SK-N-SH (cell line): ENCODE results near the gene GNAZ. TPM values are rescaled to one million over a fixed set of nuclear protein-coding genes. Genes with fewer than 3 reads are reported as not detected.

ENCODE experiments used
- CTCF ChIA-PET: fragments of 300-600, 350-600 bp; formaldehyde crosslinking; extraction: SDS; loops from one replicate; lab custom pipeline; 2021; lab: Yijun Ruan, JAX
- POLR2A ChIA-PET: fragments of 350-600 bp; sonication (Branson Sonifier 250); formaldehyde crosslinking; extraction: SDS; loops from one replicate; lab custom pipeline; 2020; ENCODE audit warnings: antibody characterized with exemption, inconsistent platforms; lab: Yijun Ruan, JAX
- DNase-seq: peaks from one replicate; pipeline ENCODE4 v3.0.0; 2012
- H2AFZ ChIP-seq: fragments of 200-600 bp; sonication (generic); 2 replicates; pipeline ENCODE4 v1.8.1; 2016; ENCODE audit warnings: antibody characterized with exemption, mild to moderate bottlenecking, low read depth
- H3F3A ChIP-seq: fragments of 200-600 bp; sonication (generic); replicated peaks from 2 replicates; pipeline ENCODE3; 2016; ENCODE audit warnings: antibody characterized with exemption, mild to moderate bottlenecking; ENCODE audit not compliant: insufficient read depth
- H3K27ac ChIP-seq, 2 experiments: fragments of 200-500 bp in 1 of 2; fragments of 200-600 bp in 1 of 2; sonication (Bioruptor generic) in 1 of 2; sonication (generic), shearing (Covaris generic) in 1 of 2; 2 replicates each; pipeline versions ENCODE4 v1.5.1 to v1.6.1; 2014 to 2016; ENCODE audit warnings: low read depth in 2 of 2, inconsistent platforms in 1 of 2, low read length in 1 of 2, mild to moderate bottlenecking in 1 of 2, mixed read lengths in 1 of 2
- H3K27me3 ChIP-seq: fragments of 200-600 bp; sonication (generic), shearing (Covaris generic); 2 replicates; pipeline ENCODE4 v1.6.1; 2016; ENCODE audit warnings: mixed run types; ENCODE audit not compliant: insufficient read depth
- H3K36me3 ChIP-seq, 2 experiments: fragments of 200-500 bp in 1 of 2; fragments of 200-600 bp in 1 of 2; sonication (Bioruptor generic) in 1 of 2; sonication (generic) in 1 of 2; replicated peaks in 1 of 2; 2 replicates each; pipeline versions ENCODE3 to v1.5.1; 2014 to 2016; ENCODE audit warnings: low read length in 1 of 2, mild to moderate bottlenecking in 1 of 2; ENCODE audit not compliant: insufficient read depth in 2 of 2, control insufficient read depth in 1 of 2
- H3K4me1 ChIP-seq, 2 experiments: fragments of 200-500 bp in 1 of 2; fragments of 200-600 bp in 1 of 2; sonication (Bioruptor generic) in 1 of 2; sonication (generic), shearing (Covaris generic) in 1 of 2; 2 replicates each; pipeline versions ENCODE4 v1.5.1 to v1.6.1; 2014 to 2016; ENCODE audit warnings: low read depth in 1 of 2, low read length in 1 of 2, mixed run types in 1 of 2; ENCODE audit not compliant: insufficient read depth in 2 of 2, control insufficient read depth in 1 of 2
- H3K4me2 ChIP-seq: fragments of 200-600 bp; sonication (generic), shearing (Covaris generic); 2 replicates; pipeline ENCODE4 v1.6.1; 2017; ENCODE audit warnings: mixed run types
- H3K4me3 ChIP-seq, 2 experiments: fragments of 200-500 bp in 1 of 2; fragments of 200-600 bp in 1 of 2; sonication (Bioruptor generic) in 1 of 2; sonication (generic), shearing (Covaris generic) in 1 of 2; 2 replicates each; pipeline versions ENCODE4 v1.5.1 to v1.8.1; 2014 to 2016; ENCODE audit warnings: low read depth in 2 of 2, inconsistent platforms in 1 of 2, low read length in 1 of 2, mild to moderate bottlenecking in 1 of 2, mixed read lengths in 1 of 2, moderate library complexity in 1 of 2
- H3K79me2 ChIP-seq: fragments of 200-600 bp; sonication (generic); 2 replicates; pipeline ENCODE4 v1.8.1; 2017; ENCODE audit warnings: mild to moderate bottlenecking; ENCODE audit not compliant: insufficient read depth
- H3K9ac ChIP-seq: fragments of 200-600 bp; sonication (generic); 2 replicates; pipeline ENCODE4 v1.6.1; 2017; ENCODE audit warnings: mixed run types
- H3K9me2 ChIP-seq: fragments of 200-600 bp; sonication (generic); 2 replicates; pipeline ENCODE4 v1.6.1; 2017; ENCODE audit warnings: mixed run types
- H3K9me3 ChIP-seq: fragments of 200-600 bp; sonication (generic); 2 replicates; pipeline ENCODE4 v1.6.1; 2017; ENCODE audit warnings: mixed run types, mild to moderate bottlenecking, moderate library complexity
- H4K20me1 ChIP-seq: fragments of 200-600 bp; sonication (generic); 2 replicates; pipeline ENCODE4 v1.6.1; 2017; ENCODE audit warnings: mild to moderate bottlenecking, mixed run types; ENCODE audit not compliant: insufficient read depth
- CTCF ChIP-seq: fragments of 200-600 bp; sonication (generic); IDR thresholded peaks from 2 replicates; pipeline ENCODE4 v1.6.1; 2017; ENCODE audit warnings: antibody characterized with exemption, mild to moderate bottlenecking, moderate library complexity
- ELF1 ChIP-seq: IDR thresholded peaks from 2 replicates; pipeline ENCODE4 v1.4.0; 2012
- FOXJ3 ChIP-seq: sonication (generic); formaldehyde crosslinking; IDR thresholded peaks from 2 replicates; pipeline ENCODE4 v1.5.1; 2020; ENCODE audit warnings: mild to moderate bottlenecking, missing genetic modification reagents
- FOXM1 ChIP-seq: IDR thresholded peaks from 2 replicates; pipeline ENCODE4 v1.4.0; 2012; ENCODE audit warnings: low read depth, mild to moderate bottlenecking
- GABPA ChIP-seq: IDR thresholded peaks from 2 replicates; pipeline ENCODE4 v1.4.0; 2012; ENCODE audit warnings: low read depth, mild to moderate bottlenecking
- GATA2 ChIP-seq: sonication (generic); formaldehyde crosslinking; IDR thresholded peaks from 2 replicates; pipeline ENCODE4 v1.5.0; 2020; ENCODE audit warnings: mild to moderate bottlenecking, missing genetic modification reagents
- JUND ChIP-seq: IDR thresholded peaks from 2 replicates; pipeline ENCODE4 v1.4.0; 2012
- MAX ChIP-seq: IDR thresholded peaks from 2 replicates; pipeline ENCODE4 v1.4.0; 2012; ENCODE audit warnings: low read depth
- NRF1 ChIP-seq: IDR thresholded peaks from 2 replicates; pipeline ENCODE4 v1.6.1; 2012; ENCODE audit warnings: low read depth, mild to moderate bottlenecking, low read length
- RCOR1 ChIP-seq: fragments of 150-350 bp; IDR thresholded peaks from 2 replicates; pipeline ENCODE4 v1.6.1; 2017; ENCODE audit warnings: antibody characterized with exemption, low read length
- REST ChIP-seq: IDR thresholded peaks from 2 replicates; pipeline ENCODE4 v1.6.1; 2012; ENCODE audit warnings: mild to moderate bottlenecking, low read depth, low read length, moderate library complexity
- RXRA ChIP-seq: IDR thresholded peaks from 2 replicates; pipeline ENCODE4 v1.4.0; 2012; ENCODE audit warnings: low read depth, mild to moderate bottlenecking, borderline replicate concordance
- YY1 ChIP-seq: IDR thresholded peaks from 2 replicates; pipeline ENCODE4 v1.4.0; 2012; ENCODE audit warnings: low read depth, mild to moderate bottlenecking
- WGBS: methylation state at CpG from one replicate; pipeline ENCODE4 v1.1.6; 2017; ENCODE audit warnings: low lambda C conversion rate; 5-methylcytosine and 5-hydroxymethylcytosine counted together
- polyA plus RNA-seq, 3 experiments: library from polyadenylated mRNA; depleted of rRNA; stranded (reverse); fragments of >200 nt; gene quantifications; 2 replicates each; pipeline ENCODE4 v1.2.3, GENCODE V29; 2012

GNAZ gene
- polyA plus RNA-seq, 1 of the 3 experiments (the other 2 are of a cell fraction): 6.5 TPM

GRCh38 chr22:23089010-23089409, 18.7 kb downstream of the GNAZ start:
- no peaks in the 10 kb centered on the region for H3K9me3 ChIP-seq
- peaks cover 0 to under 1% of the 10 kb centered on the region in 2 experiments; a peak in 1 of 4 replicates for H3K4me1 ChIP-seq
- H3F3A ChIP-seq: no peaks in the 10 kb centered on the region
- no peak overlapping the region for H3K4me3 ChIP-seq
- H3K27me3 ChIP-seq: no peaks in the 10 kb centered on the region
- H2AFZ ChIP-seq: no peak overlapping the region
- ChIA-PET CTCF (interaction anchor here (1.0 to 1.1 kb wide), 2 partner anchors 26 to 39 kb away, joined by 3 read pairs; no protein-coding TSS in a partner anchor), POLR2A (no interaction called here)
- H3K9me2 ChIP-seq: no peaks in the 10 kb centered on the region
- DNase-seq: no peak
- WGBS: 93% methylated on average over 3 of the region's 10 CpGs
- H3K4me2 ChIP-seq: no peak overlapping the region
- H3K79me2 ChIP-seq: no peaks in the 10 kb centered on the region
- H3K27ac ChIP-seq: no peak overlapping the region
- H4K20me1 ChIP-seq: no peaks in the 10 kb centered on the region
- TF ChIP-seq YY1 (no peak), RCOR1 (no peak), NRF1 (no peak), FOXM1 (no peak)
- H3K9ac ChIP-seq: no peak overlapping the region
- H3K36me3 ChIP-seq: no peaks in the 10 kb centered on the region

GRCh38 chr22:23089633-23090456, 19.5 kb downstream of the GNAZ start:
- TF ChIP-seq NRF1: no peak
- no peak for TF ChIP-seq JUND
- no peak for TF ChIP-seq FOXJ3 (CRISPR knock-in tag)
- no peak for TF ChIP-seq CTCF
- no peak for TF ChIP-seq GABPA
- TF ChIP-seq ELF1: no peak
- no peak for TF ChIP-seq MAX
- TF ChIP-seq RXRA: no peak
- TF ChIP-seq GATA2 (CRISPR knock-in tag): no peak
- no peak for TF ChIP-seq REST
- no peaks in the 10 kb centered on the region for H3K9me2 ChIP-seq
- WGBS: 81% methylated on average over 5 of the region's 14 CpGs
- ChIA-PET CTCF (interaction anchor here (1.1 to 1.4 kb wide), 2 partner anchors 10 to 27 kb away, joined by 3 to 4 read pairs; no protein-coding TSS in a partner anchor), POLR2A (no interaction called here)
- H3K4me2 ChIP-seq: no peak overlapping the region
- no peak overlapping the region for H3K4me3 ChIP-seq
- H3K27me3 ChIP-seq: no peaks in the 10 kb centered on the region
- no peaks in the 10 kb centered on the region for H3K79me2 ChIP-seq
- H2AFZ ChIP-seq: no peak overlapping the region
- no peaks in the 10 kb centered on the region for H4K20me1 ChIP-seq
- H3K36me3 ChIP-seq: no peaks in the 10 kb centered on the region
- DNase-seq: no peak
- no peak overlapping the region for H3K9ac ChIP-seq
- peaks cover 0 to 9% of the 10 kb centered on the region in 2 experiments; a peak in 1 of 4 replicates for H3K4me1 ChIP-seq
- H3K9me3 ChIP-seq: no peaks in the 10 kb centered on the region
- no peak overlapping the region for H3K27ac ChIP-seq
- H3F3A ChIP-seq: no peaks in the 10 kb centered on the region
